ENCODE data around the gene CASKIN1. TPM values are rescaled to one million over a fixed set of nuclear protein-coding genes. Genes with fewer than 3 reads are reported as not detected.

CASKIN1 gene, protein sequence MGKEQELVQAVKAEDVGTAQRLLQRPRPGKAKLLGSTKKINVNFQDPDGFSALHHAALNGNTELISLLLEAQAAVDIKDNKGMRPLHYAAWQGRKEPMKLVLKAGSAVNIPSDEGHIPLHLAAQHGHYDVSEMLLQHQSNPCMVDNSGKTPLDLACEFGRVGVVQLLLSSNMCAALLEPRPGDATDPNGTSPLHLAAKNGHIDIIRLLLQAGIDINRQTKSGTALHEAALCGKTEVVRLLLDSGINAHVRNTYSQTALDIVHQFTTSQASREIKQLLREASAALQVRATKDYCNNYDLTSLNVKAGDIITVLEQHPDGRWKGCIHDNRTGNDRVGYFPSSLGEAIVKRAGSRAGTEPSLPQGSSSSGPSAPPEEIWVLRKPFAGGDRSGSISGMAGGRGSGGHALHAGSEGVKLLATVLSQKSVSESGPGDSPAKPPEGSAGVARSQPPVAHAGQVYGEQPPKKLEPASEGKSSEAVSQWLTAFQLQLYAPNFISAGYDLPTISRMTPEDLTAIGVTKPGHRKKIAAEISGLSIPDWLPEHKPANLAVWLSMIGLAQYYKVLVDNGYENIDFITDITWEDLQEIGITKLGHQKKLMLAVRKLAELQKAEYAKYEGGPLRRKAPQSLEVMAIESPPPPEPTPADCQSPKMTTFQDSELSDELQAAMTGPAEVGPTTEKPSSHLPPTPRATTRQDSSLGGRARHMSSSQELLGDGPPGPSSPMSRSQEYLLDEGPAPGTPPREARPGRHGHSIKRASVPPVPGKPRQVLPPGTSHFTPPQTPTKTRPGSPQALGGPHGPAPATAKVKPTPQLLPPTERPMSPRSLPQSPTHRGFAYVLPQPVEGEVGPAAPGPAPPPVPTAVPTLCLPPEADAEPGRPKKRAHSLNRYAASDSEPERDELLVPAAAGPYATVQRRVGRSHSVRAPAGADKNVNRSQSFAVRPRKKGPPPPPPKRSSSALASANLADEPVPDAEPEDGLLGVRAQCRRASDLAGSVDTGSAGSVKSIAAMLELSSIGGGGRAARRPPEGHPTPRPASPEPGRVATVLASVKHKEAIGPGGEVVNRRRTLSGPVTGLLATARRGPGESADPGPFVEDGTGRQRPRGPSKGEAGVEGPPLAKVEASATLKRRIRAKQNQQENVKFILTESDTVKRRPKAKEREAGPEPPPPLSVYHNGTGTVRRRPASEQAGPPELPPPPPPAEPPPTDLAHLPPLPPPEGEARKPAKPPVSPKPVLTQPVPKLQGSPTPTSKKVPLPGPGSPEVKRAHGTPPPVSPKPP (N-terminal part only)
- under 1 TPM; 0.09 TPM for total RNA-seq
- polyA plus RNA-seq, result under 1 TPM; 0.15 to 0.35 TPM
- long read RNA-seq, donor 1, result 0 reads
- long read RNA-seq, donor 2, result 0 reads
- long read RNA-seq, donor 3, result 0 reads
- long read RNA-seq, donor 4, result 0 reads
- long read RNA-seq, donor 5, result 0 reads

GRCh38 chr16:2196162-2196980 is at the start of gene CASKIN1:
CASKIN1 (minus strand) TSS chr16:2196605; CDS start chr16:2196432, 173 bp downstream.
- Histone ChIP-seq H3K36me3 (ENCODE audit: control insufficient read depth in 4 of 4, insufficient read depth in 4 of 4, low read length in 4 of 4) (no peaks in the 10 kb centered on the region), H3K27me3 (ENCODE audit: control insufficient read depth in 3 of 3, insufficient read depth in 3 of 3, low read length in 2 of 3) (peaks cover 0 to 43% (median 21%) of the 10 kb centered on the region in 3 donors), H3K27ac (ENCODE audit: low read depth in 1 of 2, low read length in 1 of 2) (no peak within 1 kb of the TSS), H3K4me3 (no peak within 1 kb of the TSS), H3K9me3 (ENCODE audit: control insufficient read depth in 4 of 4, insufficient read depth in 3 of 4, low read length in 3 of 4) (no peaks in the 10 kb centered on the region), H3K9ac (ENCODE audit: insufficient read depth in 1 of 2, low read length in 2 of 2) (no peak within 1 kb of the TSS), H3K4me1 (ENCODE audit: control insufficient read depth in 5 of 5, insufficient read depth in 5 of 5, low read length in 5 of 5) (peaks cover 0 to 8% (median 4%) of the 10 kb centered on the region in 5 donors)
- DNase-seq, result peak in 1 of 3 donors; percentile 27
- no peak for ATAC-seq (ENCODE audit: insufficient read depth, low FRiP score)
- WGBS, 2 donors, result 0 to 1% methylated on average over 28 to 127 of the region's 129 CpGs
- TF ChIP-seq CTCF (IDR thresholded peaks at IDR 0.05; ENCODE audit: control extremely low read depth, extremely low read depth), result no peak

GRCh38 chr16:2244926-2245795 is 48.8 kb upstream of the CASKIN1 start:
- Histone ChIP-seq H3K36me3 (ENCODE audit: control insufficient read depth in 4 of 4, insufficient read depth in 4 of 4, low read length in 4 of 4) (peaks cover 8 to 37% (median 21%) of the 10 kb centered on the region in 4 donors), H3K9ac (ENCODE audit: insufficient read depth in 1 of 2, low read length in 2 of 2) (no peak overlapping the region), H3K4me1 (ENCODE audit: control insufficient read depth in 5 of 5, insufficient read depth in 5 of 5, low read length in 5 of 5) (peaks cover 0 to 3% (median 0%) of the 10 kb centered on the region in 5 donors), H3K27me3 (ENCODE audit: control insufficient read depth in 3 of 3, insufficient read depth in 3 of 3, low read length in 2 of 3) (no peaks in the 10 kb centered on the region), H3K27ac (ENCODE audit: low read depth in 1 of 2, low read length in 1 of 2) (no peak overlapping the region), H3K4me3 (no peak overlapping the region), H3K9me3 (ENCODE audit: control insufficient read depth in 4 of 4, insufficient read depth in 3 of 4, low read length in 3 of 4) (no peaks in the 10 kb centered on the region)
- ATAC-seq (ENCODE audit: insufficient read depth, low FRiP score) (no peak), DNase-seq (no peak)
- WGBS, 2 donors, result 95 to 96% methylated on average over 30 of the region's 30 CpGs
- TF ChIP-seq CTCF (IDR thresholded peaks at IDR 0.05; ENCODE audit: control extremely low read depth, extremely low read depth), result no peak

Measured in lung (tissue), 16 donors.